ENCODE data around the gene OTOS. TPM values are rescaled to one million over a fixed set of nuclear protein-coding genes. Genes with fewer than 3 reads are reported as not detected.

Gene OTOS
- total RNA-seq, 1 donor: not detected

GRCh38 chr2:240170883-240171282 lies 30.4 kb upstream of the OTOS start:
- H3K4me1 ChIP-seq (ENCODE audit: insufficient read depth, low read length): no peaks in the 10 kb centered on the region

GRCh38 chr2:240170354-240170735 lies 29.9 kb upstream of the OTOS start:
- H3K9me3 ChIP-seq (ENCODE audit: low read depth, low read length): no peaks in the 10 kb centered on the region
- H3K4me1 ChIP-seq (ENCODE audit: insufficient read depth, low read length): no peaks in the 10 kb centered on the region
- no peak overlapping the region for H3K4me3 ChIP-seq (ENCODE audit: low read length)
- no peaks in the 10 kb centered on the region for H3K27me3 ChIP-seq (ENCODE audit: insufficient read depth, low read length)

More at GRCh38 chr2:240170883-240171282, 30.4 kb upstream of the OTOS start:
- H3K9me3 ChIP-seq (ENCODE audit: low read depth, low read length): no peaks in the 10 kb centered on the region
- no peaks in the 10 kb centered on the region for H3K27me3 ChIP-seq (ENCODE audit: insufficient read depth, low read length)
- H3K4me3 ChIP-seq (ENCODE audit: low read length): no peak overlapping the region

GRCh38 chr2:240169486-240170353 lies 29.3 kb upstream of the OTOS start:
- Histone ChIP-seq H3K9me3 (ENCODE audit: low read depth, low read length) (no peaks in the 10 kb centered on the region), H3K4me3 (ENCODE audit: low read length) (no peak overlapping the region), H3K4me1 (ENCODE audit: insufficient read depth, low read length) (no peaks in the 10 kb centered on the region), H3K27me3 (ENCODE audit: insufficient read depth, low read length) (no peaks in the 10 kb centered on the region)

GRCh38 chr2:240168546-240169361 lies 28.3 kb upstream of the OTOS start:
- no peaks in the 10 kb centered on the region for H3K27me3 ChIP-seq (ENCODE audit: insufficient read depth, low read length)
- no peaks in the 10 kb centered on the region for H3K4me1 ChIP-seq (ENCODE audit: insufficient read depth, low read length)
- no peak overlapping the region for H3K4me3 ChIP-seq (ENCODE audit: low read length)
- no peaks in the 10 kb centered on the region for H3K9me3 ChIP-seq (ENCODE audit: low read depth, low read length)

- H3K4me3 ChIP-seq (ENCODE audit: low read length): no peak overlapping the region
- no peaks in the 10 kb centered on the region for H3K4me1 ChIP-seq (ENCODE audit: insufficient read depth, low read length)
- H3K9me3 ChIP-seq (ENCODE audit: low read depth, low read length): no peaks in the 10 kb centered on the region
- H3K27me3 ChIP-seq (ENCODE audit: insufficient read depth, low read length): no peaks in the 10 kb centered on the region
Observed at GRCh38 chr2:240168041-240168440, 27.6 kb upstream of the OTOS start.

- Histone ChIP-seq H3K27me3 (ENCODE audit: insufficient read depth, low read length) (no peaks in the 10 kb centered on the region), H3K9me3 (ENCODE audit: low read depth, low read length) (no peaks in the 10 kb centered on the region), H3K4me3 (ENCODE audit: low read length) (no peak overlapping the region), H3K4me1 (ENCODE audit: insufficient read depth, low read length) (no peaks in the 10 kb centered on the region)
Observed at GRCh38 chr2:240167588-240167880, 27.1 kb upstream of the OTOS start.

- H3K4me1 ChIP-seq (ENCODE audit: insufficient read depth, low read length): no peaks in the 10 kb centered on the region
- H3K9me3 ChIP-seq (ENCODE audit: low read depth, low read length): no peaks in the 10 kb centered on the region
- no peaks in the 10 kb centered on the region for H3K27me3 ChIP-seq (ENCODE audit: insufficient read depth, low read length)
- H3K4me3 ChIP-seq (ENCODE audit: low read length): no peak overlapping the region
Observed at GRCh38 chr2:240166761-240167587, 26.5 kb upstream of the OTOS start.

- no peaks in the 10 kb centered on the region for H3K4me1 ChIP-seq (ENCODE audit: insufficient read depth, low read length)
- H3K4me3 ChIP-seq (ENCODE audit: low read length): no peak overlapping the region
- H3K27me3 ChIP-seq (ENCODE audit: insufficient read depth, low read length): no peaks in the 10 kb centered on the region
- H3K9me3 ChIP-seq (ENCODE audit: low read depth, low read length): no peaks in the 10 kb centered on the region
Observed at GRCh38 chr2:240166191-240166590, 25.7 kb upstream of the OTOS start.

- Histone ChIP-seq H3K9me3 (ENCODE audit: low read depth, low read length) (no peaks in the 10 kb centered on the region), H3K4me3 (ENCODE audit: low read length) (no peak overlapping the region), H3K27me3 (ENCODE audit: insufficient read depth, low read length) (no peaks in the 10 kb centered on the region), H3K4me1 (ENCODE audit: insufficient read depth, low read length) (no peaks in the 10 kb centered on the region)
Observed at GRCh38 chr2:240165661-240166060, 25.2 kb upstream of the OTOS start.

- Histone ChIP-seq H3K4me1 (ENCODE audit: insufficient read depth, low read length) (no peaks in the 10 kb centered on the region), H3K27me3 (ENCODE audit: insufficient read depth, low read length) (no peaks in the 10 kb centered on the region)
Observed at GRCh38 chr2:240165034-240165433, 24.6 kb upstream of the OTOS start.

GRCh38 chr2:240164586-240164985 lies 24.1 kb upstream of the OTOS start:
- H3K4me3 ChIP-seq (ENCODE audit: low read length): no peak overlapping the region
- no peaks in the 10 kb centered on the region for H3K9me3 ChIP-seq (ENCODE audit: low read depth, low read length)
- H3K27me3 ChIP-seq (ENCODE audit: insufficient read depth, low read length): no peaks in the 10 kb centered on the region
- H3K4me1 ChIP-seq (ENCODE audit: insufficient read depth, low read length): no peaks in the 10 kb centered on the region

More at GRCh38 chr2:240165034-240165433, 24.6 kb upstream of the OTOS start:
- Histone ChIP-seq H3K4me3 (ENCODE audit: low read length) (no peak overlapping the region), H3K9me3 (ENCODE audit: low read depth, low read length) (no peaks in the 10 kb centered on the region)

- Histone ChIP-seq H3K4me1 (ENCODE audit: insufficient read depth, low read length) (no peaks in the 10 kb centered on the region), H3K27me3 (ENCODE audit: insufficient read depth, low read length) (no peaks in the 10 kb centered on the region), H3K9me3 (ENCODE audit: low read depth, low read length) (no peaks in the 10 kb centered on the region), H3K4me3 (ENCODE audit: low read length) (no peak overlapping the region)
Observed at GRCh38 chr2:240163844-240164574, 23.6 kb upstream of the OTOS start.

- Histone ChIP-seq H3K4me1 (ENCODE audit: insufficient read depth, low read length) (no peaks in the 10 kb centered on the region), H3K4me3 (ENCODE audit: low read length) (no peak overlapping the region), H3K27me3 (ENCODE audit: insufficient read depth, low read length) (no peaks in the 10 kb centered on the region), H3K9me3 (ENCODE audit: low read depth, low read length) (no peaks in the 10 kb centered on the region)
Observed at GRCh38 chr2:240162939-240163714, 22.7 kb upstream of the OTOS start.

GRCh38 chr2:240162531-240162930 lies 22.1 kb upstream of the OTOS start:
- H3K4me3 ChIP-seq (ENCODE audit: low read length): no peak overlapping the region
- no peaks in the 10 kb centered on the region for H3K4me1 ChIP-seq (ENCODE audit: insufficient read depth, low read length)
- H3K9me3 ChIP-seq (ENCODE audit: low read depth, low read length): no peaks in the 10 kb centered on the region
- no peaks in the 10 kb centered on the region for H3K27me3 ChIP-seq (ENCODE audit: insufficient read depth, low read length)

All from mononuclear cell (primary cell).